ENCODE data around the gene KAT6B. TPM values are rescaled to one million over a fixed set of nuclear protein-coding genes. Genes with fewer than 3 reads are reported as not detected.

The KAT6B gene
- total RNA-seq, 1 donor from 2014 or later, result 47.5 TPM

DNA sequence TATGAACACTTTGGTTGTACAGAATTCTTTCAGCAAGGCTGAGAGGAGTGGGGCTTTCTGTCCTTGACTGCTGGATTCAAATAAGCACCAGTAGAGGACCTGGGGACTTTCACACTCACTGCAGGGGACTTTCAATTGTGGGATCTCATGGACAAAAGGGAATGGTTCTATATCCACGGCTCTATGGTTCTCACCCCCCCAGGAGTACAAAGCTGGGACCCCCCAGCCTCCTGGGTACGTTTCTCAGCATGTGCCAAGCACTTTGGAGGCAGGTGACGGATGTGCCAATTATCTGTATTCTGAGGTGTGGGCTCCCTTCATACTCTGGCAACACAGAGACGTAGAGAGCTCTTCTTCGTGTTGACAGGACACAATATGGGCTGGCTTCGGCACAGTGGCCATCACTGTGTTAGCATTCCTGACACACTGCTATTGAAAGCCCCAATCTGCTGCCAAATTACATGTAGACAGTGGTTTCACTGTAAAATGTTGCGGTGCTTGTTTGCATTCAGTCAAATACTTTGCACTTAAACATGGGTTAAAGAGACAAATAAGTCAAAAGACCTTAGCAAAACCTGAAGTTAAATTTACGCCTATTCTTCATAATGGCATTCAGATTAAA is 192.4 kb downstream of the KAT6B start:
- intact Hi-C loops (cut with DNase I), result loop anchor here (5.0 kb wide), 1 partner anchor 191 kb away; the partner anchor contains the start of gene KAT6B
- no peak for DNase-seq (ENCODE audit: low spot score)

DNA sequence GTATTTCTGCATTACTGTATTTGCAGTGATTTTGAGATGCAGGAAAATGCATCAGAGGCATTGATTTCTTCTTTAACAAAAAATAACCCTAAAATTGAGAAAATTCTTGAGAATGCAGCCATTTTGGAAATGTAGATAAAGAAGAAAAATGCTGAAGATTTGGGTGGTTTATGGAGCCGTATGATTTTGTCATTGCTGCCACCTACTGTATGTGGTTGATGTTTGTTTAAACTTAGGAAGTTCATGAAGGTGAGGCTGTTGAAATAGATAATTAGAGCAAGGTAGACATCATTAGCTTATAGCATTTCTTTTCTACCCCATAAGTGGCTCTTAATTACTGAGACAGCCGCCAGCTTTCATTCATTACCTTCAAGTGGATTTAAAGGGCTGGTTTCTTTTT is 193.0 kb downstream of the KAT6B start:
- DNase-seq (ENCODE audit: low spot score), result no peak
- intact Hi-C loops (cut with DNase I), result loop anchor here (5.0 kb wide), 1 partner anchor 192 kb away; the partner anchor contains the start of gene KAT6B

DNA sequence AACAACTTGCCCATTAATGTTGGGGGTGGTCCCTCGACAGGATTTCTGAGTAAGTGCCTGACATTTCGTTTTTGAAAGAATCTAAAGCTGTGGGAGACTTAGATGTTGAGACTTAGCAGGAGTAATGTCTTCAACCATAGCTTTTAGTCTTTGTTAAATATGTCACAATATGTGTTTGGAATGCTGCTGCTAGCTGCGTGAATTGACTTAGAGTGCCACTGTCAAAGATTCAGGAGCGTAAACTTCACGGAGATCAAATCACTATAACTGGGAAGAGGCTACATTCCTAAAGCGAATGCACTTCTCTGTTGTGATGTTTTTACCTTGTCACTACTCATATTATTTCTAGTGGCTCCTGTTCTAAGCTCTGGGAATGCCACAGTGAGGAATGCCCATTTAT is 193.8 kb downstream of the KAT6B start:
- DNase-seq (ENCODE audit: low spot score), result no peak
- intact Hi-C loops (cut with DNase I), result loop anchor here (5.0 kb wide), 1 partner anchor 753 kb away; no protein-coding TSS in a partner anchor

DNA sequence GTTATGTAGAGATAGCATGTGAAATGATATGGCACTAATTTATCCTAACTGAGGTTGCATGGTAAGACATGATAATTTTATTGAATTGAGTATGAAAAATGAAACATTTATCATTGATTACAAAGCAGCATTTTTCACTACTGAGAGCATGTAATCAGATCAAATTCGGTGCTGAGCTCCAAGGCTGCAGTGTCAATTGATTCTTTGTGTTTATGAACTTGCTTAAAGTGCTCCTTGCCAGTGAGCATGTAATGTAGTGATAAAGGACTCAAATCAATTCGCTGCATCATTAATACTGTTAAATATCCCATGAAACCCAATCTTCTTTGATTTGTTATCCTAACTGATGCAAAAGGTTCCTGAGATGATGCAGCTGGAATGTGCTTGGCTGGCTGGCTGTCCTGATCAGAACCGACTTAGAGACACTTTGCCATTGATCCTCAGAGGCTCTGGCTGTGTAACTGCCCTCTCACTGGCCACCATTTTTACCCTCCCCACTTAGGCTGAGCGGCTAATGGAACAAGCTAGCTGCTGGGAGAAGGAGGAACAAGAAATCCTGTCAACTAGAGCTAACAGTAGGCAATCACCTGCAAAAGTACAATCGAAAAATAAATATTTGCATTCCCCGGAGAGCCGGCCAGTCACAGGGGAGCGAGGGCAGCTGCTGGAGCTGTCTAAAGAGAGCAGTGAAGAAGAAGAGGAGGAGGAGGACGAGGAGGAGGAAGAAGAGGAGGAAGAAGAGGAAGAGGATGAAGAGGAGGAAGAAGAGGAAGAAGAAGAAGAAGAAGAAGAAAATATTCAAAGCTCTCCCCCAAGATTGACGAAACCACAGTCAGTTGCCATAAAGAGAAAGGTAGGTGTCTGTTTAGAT is 195.2 kb downstream of the KAT6B start:
- DNase-seq (ENCODE audit: low spot score), result no peak
- intact Hi-C loops (cut with DNase I), result loop anchor here (5.0 kb wide), 1 partner anchor 754 kb away; no protein-coding TSS in a partner anchor

DNA sequence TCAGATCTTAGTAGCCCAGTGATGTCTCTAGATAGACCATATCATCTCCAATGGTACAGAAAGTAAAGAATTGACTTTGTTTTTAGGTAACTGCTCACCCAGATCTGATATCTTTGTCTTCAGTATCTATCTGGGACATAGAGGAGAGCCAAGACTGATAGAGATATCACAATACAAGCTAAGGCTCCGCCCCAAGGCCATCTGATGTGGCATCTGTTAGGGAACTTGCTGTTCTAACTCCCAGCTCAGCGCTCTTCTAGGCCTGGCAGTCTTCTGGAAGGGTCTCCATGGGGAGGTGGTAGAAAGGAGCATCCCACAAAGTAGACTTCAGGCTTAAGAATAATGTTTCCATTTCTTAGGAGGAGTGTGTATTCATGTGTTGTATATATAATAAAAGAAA is 196.7 kb downstream of the KAT6B start:
- no peak for DNase-seq (ENCODE audit: low spot score)
- intact Hi-C loops (cut with DNase I), result loop anchor here (5.0 kb wide), 1 partner anchor 756 kb away; no protein-coding TSS in a partner anchor

DNA sequence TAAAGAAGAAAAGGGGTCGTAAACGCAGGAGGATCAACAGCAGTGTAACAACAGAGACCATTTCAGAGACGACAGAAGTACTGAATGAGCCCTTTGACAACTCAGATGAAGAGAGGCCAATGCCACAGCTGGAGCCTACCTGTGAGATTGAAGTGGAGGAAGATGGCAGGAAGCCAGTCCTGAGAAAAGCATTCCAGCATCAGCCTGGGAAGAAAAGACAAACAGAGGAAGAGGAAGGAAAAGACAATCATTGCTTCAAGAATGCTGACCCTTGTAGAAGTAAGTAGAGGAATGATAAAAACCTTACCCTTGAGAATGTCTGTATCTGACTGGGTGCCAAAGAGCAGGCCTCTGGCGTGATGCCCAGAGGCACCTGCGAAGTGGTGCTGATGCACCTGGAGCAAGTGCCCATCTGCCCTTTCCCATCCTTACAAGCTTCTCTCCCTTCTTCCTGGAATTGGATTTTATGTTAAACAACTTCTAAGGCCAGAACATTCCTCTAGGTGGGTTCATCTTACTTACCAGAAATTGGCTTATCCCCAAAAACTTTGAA is 198.6 kb downstream of the KAT6B start:
- intact Hi-C loops (cut with DNase I), result loop anchor here (5.0 kb wide), 1 partner anchor 758 kb away; no protein-coding TSS in a partner anchor
- no peak for DNase-seq (ENCODE audit: low spot score)

DNA sequence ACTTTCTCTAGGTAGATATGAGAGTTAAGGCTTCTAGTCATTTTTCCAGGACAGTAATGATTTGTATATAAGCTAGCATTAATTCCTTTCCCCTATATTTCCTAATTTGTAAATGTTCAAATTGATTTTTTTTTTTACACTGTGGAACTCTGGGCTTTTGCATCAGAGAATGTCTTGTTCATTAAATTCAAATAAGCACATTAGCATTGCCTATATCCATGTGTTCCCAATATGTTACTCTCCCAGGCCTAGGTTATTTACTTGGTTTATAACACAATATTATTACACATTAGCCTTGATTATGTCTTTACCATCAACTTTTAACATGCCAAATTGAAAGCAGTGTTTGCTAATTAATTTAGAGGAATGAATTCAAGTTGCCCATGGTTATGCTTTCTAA is 201.6 kb downstream of the KAT6B start:
- DNase-seq (ENCODE audit: low spot score), result no peak
- intact Hi-C loops (cut with DNase I), result no loop called here

DNA sequence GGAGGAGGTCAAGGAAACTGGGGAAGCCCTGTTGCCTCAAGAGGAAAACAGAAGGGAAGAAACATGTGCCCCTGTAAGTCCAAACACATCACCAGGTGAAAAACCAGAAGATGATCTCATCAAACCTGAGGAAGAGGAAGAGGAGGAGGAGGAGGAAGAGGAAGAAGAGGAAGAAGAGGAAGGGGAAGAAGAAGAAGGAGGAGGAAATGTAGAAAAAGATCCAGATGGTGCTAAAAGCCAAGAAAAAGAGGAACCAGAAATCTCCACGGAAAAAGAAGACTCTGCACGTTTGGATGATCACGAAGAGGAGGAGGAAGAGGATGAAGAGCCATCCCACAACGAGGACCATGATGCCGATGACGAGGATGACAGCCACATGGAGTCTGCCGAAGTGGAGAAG is 202.3 kb downstream of the KAT6B start:
- intact Hi-C loops (cut with DNase I), result no loop called here
- DNase-seq (ENCODE audit: low spot score), result no peak

DNA sequence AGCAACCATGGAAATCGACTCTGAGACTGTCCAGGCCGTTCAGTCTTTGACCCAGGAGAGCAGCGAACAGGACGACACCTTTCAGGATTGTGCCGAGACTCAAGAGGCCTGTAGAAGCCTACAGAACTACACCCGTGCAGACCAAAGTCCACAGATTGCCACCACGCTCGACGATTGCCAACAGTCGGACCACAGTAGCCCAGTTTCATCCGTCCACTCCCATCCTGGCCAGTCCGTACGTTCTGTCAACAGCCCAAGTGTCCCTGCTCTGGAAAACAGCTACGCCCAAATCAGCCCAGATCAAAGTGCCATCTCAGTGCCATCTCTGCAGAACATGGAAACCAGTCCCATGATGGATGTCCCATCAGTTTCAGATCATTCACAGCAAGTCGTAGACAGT is 203.0 kb downstream of the KAT6B start:
- DNase-seq (ENCODE audit: low spot score), result no peak
- intact Hi-C loops (cut with DNase I), result no loop called here

DNA sequence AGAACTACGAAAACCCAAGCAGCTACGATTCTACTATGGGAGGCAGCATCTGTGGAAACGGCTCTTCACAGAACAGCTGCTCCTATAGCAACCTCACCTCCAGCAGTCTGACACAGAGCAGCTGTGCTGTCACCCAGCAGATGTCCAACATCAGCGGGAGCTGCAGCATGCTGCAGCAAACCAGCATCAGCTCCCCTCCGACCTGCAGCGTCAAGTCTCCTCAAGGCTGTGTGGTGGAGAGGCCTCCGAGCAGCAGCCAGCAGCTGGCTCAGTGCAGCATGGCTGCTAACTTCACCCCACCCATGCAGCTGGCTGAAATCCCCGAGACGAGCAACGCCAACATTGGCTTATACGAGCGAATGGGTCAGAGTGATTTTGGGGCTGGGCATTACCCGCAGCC is 203.5 kb downstream of the KAT6B start:
- no peak for DNase-seq (ENCODE audit: low spot score)
- intact Hi-C loops (cut with DNase I), result no loop called here

DNA sequence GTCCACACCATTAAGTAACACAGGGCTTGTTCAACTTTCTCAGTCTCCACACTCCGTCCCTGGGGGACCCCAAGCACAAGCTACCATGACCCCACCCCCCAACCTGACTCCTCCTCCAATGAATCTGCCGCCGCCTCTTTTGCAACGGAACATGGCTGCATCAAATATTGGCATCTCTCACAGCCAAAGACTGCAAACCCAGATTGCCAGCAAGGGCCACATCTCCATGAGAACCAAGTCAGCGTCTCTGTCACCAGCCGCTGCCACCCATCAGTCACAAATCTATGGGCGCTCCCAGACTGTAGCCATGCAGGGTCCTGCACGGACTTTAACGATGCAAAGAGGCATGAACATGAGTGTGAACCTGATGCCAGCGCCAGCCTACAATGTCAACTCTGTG is 204.0 kb downstream of the KAT6B start:
- no peak for DNase-seq (ENCODE audit: low spot score)
- intact Hi-C loops (cut with DNase I), result no loop called here

DNA sequence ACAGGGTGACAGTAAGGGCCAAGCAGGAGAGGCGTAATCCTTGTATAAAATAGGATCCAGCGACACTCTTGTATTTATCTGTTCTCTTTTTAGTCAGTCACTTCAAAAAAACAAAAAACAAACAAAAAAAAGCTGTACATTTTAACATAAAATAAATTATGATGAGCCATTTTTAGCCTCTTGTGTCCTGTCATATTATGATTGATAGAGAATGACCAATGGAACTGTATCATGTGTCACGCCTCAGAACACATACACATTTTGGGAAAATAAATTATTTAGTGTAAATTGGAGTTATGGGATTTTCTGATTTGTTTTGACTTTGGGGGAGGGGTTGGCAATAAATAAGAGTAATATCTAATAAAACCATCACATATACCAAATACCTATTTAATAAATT is 205.7 kb downstream of the KAT6B start:
- intact Hi-C loops (cut with DNase I), result no loop called here
- DNase-seq (ENCODE audit: low spot score), result no peak

DNA sequence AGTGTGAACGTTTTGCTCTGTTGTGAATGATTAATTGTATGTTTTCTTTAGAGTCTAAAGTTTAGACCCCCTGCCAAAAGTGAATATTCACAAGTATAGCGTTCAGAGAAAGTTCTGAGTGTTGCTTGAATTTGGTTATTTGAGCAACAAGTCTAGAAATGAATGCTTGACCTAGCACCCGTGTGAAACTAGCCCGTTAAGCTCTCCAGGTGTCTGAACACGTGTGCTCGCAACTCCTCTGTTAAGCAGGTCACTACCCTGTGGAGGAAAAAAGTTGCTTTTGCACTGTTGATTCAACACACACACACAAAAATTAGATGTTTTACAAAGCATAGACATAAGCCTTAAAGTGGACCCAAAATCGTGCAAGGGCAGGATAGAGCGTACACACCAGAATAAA is 206.4 kb downstream of the KAT6B start:
- intact Hi-C loops (cut with DNase I), result no loop called here
- no peak for DNase-seq (ENCODE audit: low spot score)

DNA sequence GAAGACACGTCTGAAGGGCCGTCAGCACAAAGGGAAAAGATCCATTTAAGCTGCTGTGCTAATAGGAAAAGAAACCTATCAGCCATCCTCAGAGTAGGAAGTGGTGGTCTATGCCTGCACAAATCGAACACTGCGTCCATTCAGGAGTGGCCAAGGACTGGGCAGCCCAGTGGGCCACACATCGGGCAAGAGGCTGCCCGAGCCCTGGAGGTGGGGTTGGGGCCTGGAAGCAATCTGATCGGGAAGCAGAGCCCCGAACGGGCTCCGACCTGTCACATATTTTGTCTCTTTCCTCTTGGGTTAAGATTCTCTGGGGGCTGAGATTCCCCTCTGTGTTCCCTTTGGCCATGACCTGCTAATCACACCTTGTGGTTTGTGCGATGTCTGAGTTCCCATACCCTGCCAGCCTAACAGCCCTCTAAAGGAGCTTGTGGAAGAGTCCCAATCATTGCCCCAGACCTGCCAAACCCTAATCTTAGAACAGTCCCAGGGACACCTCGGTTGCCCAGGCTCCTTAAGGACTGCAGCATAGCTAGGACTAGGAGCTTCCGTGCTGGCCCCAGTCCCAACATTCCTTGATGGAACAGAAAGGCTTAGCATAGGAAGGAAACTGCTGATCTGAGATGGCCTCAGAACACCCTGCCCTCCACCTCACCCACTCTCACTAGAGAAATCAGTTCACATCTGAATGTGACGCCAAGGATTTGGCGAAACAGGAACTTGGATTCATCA is 207.2 kb downstream of the KAT6B start:
- intact Hi-C loops (cut with DNase I), result no loop called here
- DNase-seq (ENCODE audit: low spot score), result no peak

DNA sequence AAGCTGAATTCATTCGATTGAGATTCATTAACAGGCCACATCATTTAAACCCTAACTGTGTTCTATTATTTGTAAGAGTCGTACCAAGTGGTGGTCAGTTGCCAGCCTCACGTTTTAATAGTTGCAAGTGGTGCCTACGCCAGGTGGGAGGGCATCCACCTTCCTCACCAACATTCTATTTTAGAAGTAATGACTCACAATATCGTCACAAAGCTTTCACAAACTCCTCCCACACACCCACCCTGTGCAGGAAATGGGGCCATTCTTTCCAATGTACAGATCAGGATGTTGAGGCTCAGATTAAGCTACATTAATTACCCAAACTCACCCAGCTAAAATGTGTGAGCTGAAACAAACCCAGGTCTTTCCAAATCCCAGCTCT is 207.7 kb downstream of the KAT6B start:
- intact Hi-C loops (cut with DNase I), result no loop called here
- no peak for DNase-seq (ENCODE audit: low spot score)

DNA sequence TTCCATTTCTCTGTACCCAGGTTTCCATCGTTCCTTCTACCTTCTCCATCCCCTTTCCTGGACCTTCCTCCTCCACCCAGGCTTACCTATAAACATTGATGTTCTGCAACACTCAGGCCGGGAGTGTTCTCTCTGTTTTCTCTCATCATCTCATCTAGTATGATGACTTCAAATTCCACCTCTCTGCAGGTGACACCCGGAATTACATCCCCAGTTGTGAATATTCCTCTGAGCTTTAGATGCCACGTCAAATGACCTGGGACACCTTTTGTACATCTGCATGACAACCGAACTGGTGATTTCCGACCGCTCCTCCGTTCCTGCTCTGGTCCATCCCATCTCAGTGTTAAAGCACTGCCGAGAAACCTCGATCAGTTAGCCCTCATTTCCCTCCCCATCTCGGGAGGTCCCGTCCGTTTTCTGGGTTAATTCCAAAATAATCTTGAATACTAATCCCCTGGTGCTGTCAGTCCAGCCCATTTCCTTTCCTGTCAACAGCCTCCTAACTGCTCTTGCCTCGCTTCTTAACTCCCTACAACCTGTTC is 208.4 kb downstream of the KAT6B start:
- intact Hi-C loops (cut with DNase I), result no loop called here
- DNase-seq (ENCODE audit: low spot score), result no peak

DNA sequence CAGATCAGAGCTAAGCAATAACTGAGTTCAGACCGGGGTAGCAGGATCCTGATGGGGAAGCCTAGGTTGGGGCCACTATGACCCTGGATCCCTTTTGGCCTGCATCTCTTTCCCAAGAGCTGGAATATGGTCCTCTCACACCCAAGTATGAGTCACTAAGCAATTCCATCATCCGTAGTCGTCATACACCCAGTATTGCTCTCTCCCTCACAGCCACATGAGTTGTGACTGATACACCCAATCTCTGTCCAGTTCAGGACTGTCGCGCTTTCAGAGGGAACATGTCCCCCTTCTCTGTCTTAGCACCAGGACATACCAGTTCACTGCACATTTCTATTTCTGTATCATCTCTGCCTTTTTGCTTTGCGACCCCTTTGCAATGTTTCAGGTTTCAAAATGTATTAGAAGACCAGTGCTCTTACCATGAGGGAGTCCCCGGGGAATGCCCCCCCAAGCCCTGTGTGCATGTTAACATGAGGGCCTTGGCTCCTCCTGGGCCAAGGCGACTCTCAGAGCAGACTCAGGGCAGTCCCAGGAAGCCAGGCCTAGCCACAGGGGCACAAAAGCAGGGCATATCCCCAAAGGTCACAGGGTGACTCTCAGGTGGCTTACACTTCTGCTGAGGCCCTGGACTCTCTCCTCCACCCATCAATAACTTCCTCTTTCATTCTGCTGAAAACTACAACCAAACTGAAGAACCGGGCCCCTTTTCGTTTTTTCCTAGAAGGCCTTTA is 209.7 kb downstream of the KAT6B start:
- intact Hi-C loops (cut with DNase I), result no loop called here

DNA sequence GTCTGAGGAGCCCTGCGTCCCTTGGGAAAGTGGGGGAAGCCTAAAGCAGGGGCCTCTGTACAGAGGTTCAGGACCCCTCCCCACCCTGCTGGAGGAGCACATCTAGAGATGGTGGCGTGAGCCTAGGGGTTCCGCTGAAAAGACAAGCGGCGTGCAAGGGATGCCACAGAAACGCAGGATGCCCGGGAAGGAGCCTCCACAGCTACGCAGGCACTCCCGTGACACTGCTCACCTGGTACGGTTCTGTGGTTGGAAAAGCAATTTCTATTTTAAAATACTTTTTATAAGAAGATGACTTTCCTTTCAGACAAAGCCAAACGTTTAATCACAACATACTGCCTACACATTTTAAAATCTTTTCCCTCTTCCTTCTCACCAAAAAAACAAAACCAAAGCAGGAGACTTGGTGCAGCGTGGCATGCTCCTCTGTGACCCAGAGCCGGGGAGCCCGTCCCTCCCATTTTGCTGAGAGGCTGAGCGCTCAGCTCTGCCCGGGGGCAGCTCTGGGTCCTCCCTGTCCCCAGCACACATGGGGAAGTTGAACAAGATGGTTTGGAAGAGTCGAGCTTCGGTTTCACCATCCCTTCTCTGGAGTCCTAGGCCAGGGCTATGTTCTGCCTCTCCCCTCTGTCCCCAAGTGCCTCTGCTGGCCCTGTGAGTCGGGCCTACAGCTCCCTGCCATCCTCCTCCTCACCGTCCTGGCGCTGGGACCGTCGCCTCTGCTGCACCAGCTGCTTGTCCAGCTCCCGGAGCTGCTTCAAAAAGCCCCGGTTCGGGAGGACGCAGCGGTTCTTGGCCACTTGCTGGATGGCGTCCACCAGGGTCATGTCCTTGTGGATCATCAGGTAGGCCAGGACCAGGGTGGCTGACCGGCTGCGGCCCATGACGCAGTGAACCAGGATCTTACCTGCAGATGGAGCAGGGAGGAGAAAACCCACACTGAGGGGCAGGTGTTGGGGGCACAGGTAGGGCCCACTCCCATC is 211.1 kb downstream of the KAT6B start:
- intact Hi-C loops (cut with DNase I), result no loop called here
- no peak for DNase-seq (ENCODE audit: low spot score)

More for the DNA sequence above, 209.7 kb downstream of the KAT6B start:
- no peak for DNase-seq (ENCODE audit: low spot score)
